Smooth muscle cell (in vitro differentiated cells): ENCODE measurements around the gene PRDX2. TPM values are rescaled to one million over a fixed set of nuclear protein-coding genes. Genes with fewer than 3 reads are reported as not detected.

Experiments
- DNase-seq: peaks from one replicate; lab custom pipeline; 2025; ENCODE audit not compliant: unreplicated experiment; lab: John Stamatoyannopoulos, UW
- H2AFZ ChIP-seq: fragments of 200-600 bp; sonication (generic); 2 replicates; pipeline ENCODE4 v1.6.0; 2016; ENCODE audit warnings: antibody characterized with exemption, low read depth, mild to moderate bottlenecking
- H3F3A ChIP-seq: fragments of 200-600 bp; sonication (generic); 2 replicates; pipeline ENCODE4 v1.6.0; 2017; ENCODE audit warnings: antibody characterized with exemption, low read depth
- H3K27ac ChIP-seq: fragments of 200-600 bp; sonication (generic); 2 replicates; pipeline ENCODE4 v1.5.1; 2016; ENCODE audit warnings: low read depth, mild to moderate bottlenecking
- H3K27me3 ChIP-seq: fragments of 200-600 bp; sonication (generic); 2 replicates; pipeline ENCODE4 v1.6.1; 2016; ENCODE audit warnings: low read depth, mild to moderate bottlenecking
- H3K36me3 ChIP-seq: fragments of 200-600 bp; sonication (generic); 2 replicates; pipeline ENCODE4 v1.5.1; 2016; ENCODE audit warnings: low read depth
- H3K4me1 ChIP-seq: fragments of 200-600 bp; sonication (generic); 2 replicates; pipeline ENCODE4 v1.5.1; 2016; ENCODE audit warnings: low read depth
- H3K4me2 ChIP-seq: fragments of 200-600 bp; sonication (generic); 2 replicates; pipeline ENCODE4 v1.6.0; 2016; ENCODE audit warnings: mild to moderate bottlenecking
- H3K4me3 ChIP-seq: fragments of 200-600 bp; sonication (generic); 2 replicates; pipeline ENCODE4 v1.5.1; 2016; ENCODE audit warnings: mild to moderate bottlenecking
- H3K79me2 ChIP-seq: fragments of 200-600 bp; sonication (generic); 2 replicates; pipeline ENCODE4 v1.6.0; 2016; ENCODE audit warnings: low read depth, mild to moderate bottlenecking
- H3K9ac ChIP-seq: fragments of 200-600 bp; sonication (generic); 2 replicates; pipeline ENCODE4 v1.6.0; 2016; ENCODE audit warnings: low read depth
- H3K9me3 ChIP-seq: fragments of 200-600 bp; sonication (generic); replicated peaks from 2 replicates; pipeline ENCODE4 v1.5.1; 2016; ENCODE audit warnings: low read depth
- H4K20me1 ChIP-seq: fragments of 200-600 bp; sonication (generic); 2 replicates; pipeline ENCODE4 v1.6.0; 2016; ENCODE audit warnings: low read depth
- CTCF ChIP-seq: fragments of 200-600 bp; sonication (generic); IDR thresholded peaks from 2 replicates; pipeline ENCODE4 v1.5.1; 2017; ENCODE audit warnings: borderline replicate concordance, mild to moderate bottlenecking, antibody characterized with exemption; ENCODE audit not compliant: insufficient read depth, poor library complexity, severe bottlenecking
- WGBS: methylation state at CpG from one replicate; pipeline ENCODE4 v1.1.7; 2016; ENCODE audit warnings: low lambda C conversion rate; 5-methylcytosine and 5-hydroxymethylcytosine counted together
- polyA plus RNA-seq: library from polyadenylated mRNA; unstranded; fragments of >200 nt; fragmentation: Nextera tagmentation; extraction: Ambion mirVana; gene quantifications from 2 replicates; pipeline ENCODE4 v1.2.1, GENCODE V29; 2016
- total RNA-seq: library from RNA; depleted of rRNA; stranded (reverse); fragments of >200 nt; gene quantifications from 2 replicates; pipeline ENCODE4 v1.2.3, GENCODE V29; 2014

PRDX2 gene
- total and polyA plus RNA-seq, 2 experiments from 2014 or later = 371 to 400 TPM

GRCh38 chr19:12766051-12766521, 35.5 kb downstream of the PRDX2 start:
- peak; percentile 33 for DNase-seq

DNA sequence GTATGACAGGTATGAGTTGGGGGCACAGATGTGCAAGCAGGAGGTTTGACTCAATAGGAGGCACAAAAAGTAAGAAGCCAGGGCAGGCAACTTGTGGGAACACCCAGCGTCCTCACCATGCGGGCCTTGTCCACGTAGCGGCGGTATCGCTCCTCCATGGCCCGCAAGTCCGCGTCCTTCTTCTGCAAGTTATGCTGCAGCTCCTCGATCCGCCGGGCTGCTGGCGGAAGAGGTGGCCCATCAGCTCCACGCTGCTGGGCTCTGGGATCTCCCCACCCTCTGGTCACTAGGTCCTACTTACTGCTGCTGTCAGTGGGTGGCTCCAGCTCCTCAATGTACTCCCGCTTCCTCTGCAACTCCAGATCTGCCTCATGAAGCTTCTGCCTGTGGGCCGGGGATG, 36.9 kb downstream of the PRDX2 start:
- no peaks in the 10 kb centered on the region for H3K36me3 ChIP-seq
- TF ChIP-seq CTCF = no peak
- H3K9me3 ChIP-seq = no peaks in the 10 kb centered on the region
- no peak for DNase-seq
- peaks cover 4% of the 10 kb centered on the region for H3K4me1 ChIP-seq
- no peak overlapping the region for H3K4me3 ChIP-seq
- H4K20me1 ChIP-seq = no peaks in the 10 kb centered on the region
- no peak overlapping the region for H3K9ac ChIP-seq
- 94% methylated on average over 11 of the region's 16 CpGs for WGBS
- no peaks in the 10 kb centered on the region for H3F3A ChIP-seq
- H3K27me3 ChIP-seq = no peaks in the 10 kb centered on the region
- H3K4me2 ChIP-seq = no peak overlapping the region
- no peak overlapping the region for H2AFZ ChIP-seq
- no peak overlapping the region for H3K27ac ChIP-seq
- no peaks in the 10 kb centered on the region for H3K79me2 ChIP-seq

More at GRCh38 chr19:12766051-12766521, 35.5 kb downstream of the PRDX2 start:
- H3K36me3 ChIP-seq = no peaks in the 10 kb centered on the region
- H3K4me3 ChIP-seq = peak overlapping the region; percentile 58
- H4K20me1 ChIP-seq = no peaks in the 10 kb centered on the region
- no peak overlapping the region for H3K27ac ChIP-seq
- H3K9me3 ChIP-seq = no peaks in the 10 kb centered on the region
- peak overlapping the region; percentile 80 for H3K4me2 ChIP-seq
- H3K4me1 ChIP-seq = peaks cover 6% of the 10 kb centered on the region
- no peaks in the 10 kb centered on the region for H3F3A ChIP-seq
- H3K27me3 ChIP-seq = no peaks in the 10 kb centered on the region
- H2AFZ ChIP-seq = no peak overlapping the region
- WGBS = 52% methylated on average over 26 of the region's 30 CpGs
- H3K9ac ChIP-seq = no peak overlapping the region
- peak; percentile 62 for TF ChIP-seq CTCF
- no peaks in the 10 kb centered on the region for H3K79me2 ChIP-seq

GRCh38 chr19:12763100-12763499, 38.5 kb downstream of the PRDX2 start:
- H3K27me3 ChIP-seq = no peaks in the 10 kb centered on the region
- DNase-seq = no peak
- H3K4me2 ChIP-seq = no peak overlapping the region
- no peak overlapping the region for H3K27ac ChIP-seq
- H2AFZ ChIP-seq = no peak overlapping the region
- peaks cover 2% of the 10 kb centered on the region for H3F3A ChIP-seq
- H3K9ac ChIP-seq = no peak overlapping the region
- H3K4me1 ChIP-seq = no peaks in the 10 kb centered on the region
- H4K20me1 ChIP-seq = no peaks in the 10 kb centered on the region
- WGBS = 92% methylated on average over 11 of the region's 11 CpGs
- no peak overlapping the region for H3K4me3 ChIP-seq
- H3K79me2 ChIP-seq = no peaks in the 10 kb centered on the region
- no peaks in the 10 kb centered on the region for H3K36me3 ChIP-seq
- no peak for TF ChIP-seq CTCF
- no peaks in the 10 kb centered on the region for H3K9me3 ChIP-seq

DNA sequence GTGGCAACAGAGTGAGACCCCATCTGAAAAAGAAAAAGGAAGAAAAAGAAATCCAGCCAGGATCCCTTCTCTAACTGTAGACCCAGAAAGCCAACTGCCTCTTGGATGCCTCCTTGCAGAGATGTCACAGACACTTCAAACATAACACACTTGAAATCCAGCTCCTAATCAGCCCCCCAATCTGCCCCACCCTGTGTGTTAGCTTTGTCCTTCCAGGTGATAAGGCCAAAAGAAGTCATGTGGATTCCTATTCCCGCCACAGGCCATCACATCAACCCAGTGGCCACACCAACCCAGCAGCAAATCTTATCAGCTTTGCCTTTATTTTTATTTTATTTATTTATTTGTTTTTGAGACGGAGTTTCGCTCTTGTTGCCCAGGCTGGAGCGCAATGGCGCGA, 41.9 kb downstream of the PRDX2 start:
- H3K4me2 ChIP-seq = no peak overlapping the region
- no peak overlapping the region for H3K9ac ChIP-seq
- peaks cover 4% of the 10 kb centered on the region for H3K4me1 ChIP-seq
- no peaks in the 10 kb centered on the region for H3K9me3 ChIP-seq
- H3F3A ChIP-seq = peaks cover 4% of the 10 kb centered on the region
- no peaks in the 10 kb centered on the region for H3K36me3 ChIP-seq
- H3K79me2 ChIP-seq = no peaks in the 10 kb centered on the region
- H3K27me3 ChIP-seq = no peaks in the 10 kb centered on the region
- no peak for TF ChIP-seq CTCF
- no peak for DNase-seq
- WGBS = 95% methylated on average over 6 of the region's 6 CpGs
- H2AFZ ChIP-seq = no peak overlapping the region
- no peaks in the 10 kb centered on the region for H4K20me1 ChIP-seq
- H3K27ac ChIP-seq = no peak overlapping the region
- no peak overlapping the region for H3K4me3 ChIP-seq
